Activated CD8-positive, alpha-beta memory T cell treated with anti-CD3 and anti-CD28 coated beads, Interleukin-2, amount 50 U/mL, for 48 hours (primary cell): Measurements from ENCODE around the gene PTTG1IP2.
"Not testable (repeated sequence)": the region's sequence is repeated elsewhere in the genome, so short reads cannot be mapped to it uniquely, and the experiment has no call there.

Experiments used
- DNase-seq: peaks from one replicate; pipeline ENCODE4 v3.0.0-alpha.2; 2020

The PTTG1IP2 gene

GRCh38 chr7:90469554-90469953 is at the start of gene PTTG1IP2:
TSS of gene PTTG1IP2 (plus strand) at chr7:90469639. CDS start at chr7:90469787, 148 bp downstream.
- no peak for DNase-seq

GRCh38 chr7:90421651-90422050 is 47.8 kb upstream of the PTTG1IP2 start:
- no peak for DNase-seq

GRCh38 chr7:90424720-90425119 is 44.7 kb upstream of the PTTG1IP2 start:
- DNase-seq, result no peak

GRCh38 chr7:90425376-90425775 is 44.1 kb upstream of the PTTG1IP2 start:
- no peak for DNase-seq

GRCh38 chr7:90430614-90431460 is 38.6 kb upstream of the PTTG1IP2 start:
- DNase-seq, result no peak

- DNase-seq, result no peak
Measured at GRCh38 chr7:90432752-90433151, 36.7 kb upstream of the PTTG1IP2 start.

- DNase-seq, result no peak
Measured at GRCh38 chr7:90433221-90433620, 36.2 kb upstream of the PTTG1IP2 start.

- no peak for DNase-seq
Measured at GRCh38 chr7:90445633-90446032, 23.8 kb upstream of the PTTG1IP2 start.

GRCh38 chr7:90446137-90446899 is 23.1 kb upstream of the PTTG1IP2 start:
- DNase-seq, result no peak

GRCh38 chr7:90453259-90453891 is 16.1 kb upstream of the PTTG1IP2 start:
- DNase-seq, result no peak

- DNase-seq, result no peak
Measured at GRCh38 chr7:90453931-90454330, 15.5 kb upstream of the PTTG1IP2 start.

- no peak for DNase-seq
Measured at GRCh38 chr7:90455163-90456030, 14.0 kb upstream of the PTTG1IP2 start.

GRCh38 chr7:90458104-90458503 is 11.3 kb upstream of the PTTG1IP2 start:
- DNase-seq, result no peak

- no peak for DNase-seq
Measured at GRCh38 chr7:90459888-90460287, 9.6 kb upstream of the PTTG1IP2 start.

- no peak for DNase-seq
Measured at GRCh38 chr7:90461219-90461618, 8.2 kb upstream of the PTTG1IP2 start.

- DNase-seq, result not testable (repeated sequence)
Measured at GRCh38 chr7:90463151-90463628, 6.2 kb upstream of the PTTG1IP2 start.

GRCh38 chr7:90465816-90466215 is 3.6 kb upstream of the PTTG1IP2 start:
- no peak for DNase-seq

GRCh38 chr7:90472805-90473540 is 3.5 kb downstream of the PTTG1IP2 start:
- no peak for DNase-seq

- DNase-seq, result no peak
Measured at GRCh38 chr7:90473814-90474213, 4.4 kb downstream of the PTTG1IP2 start.

- DNase-seq, result no peak
Measured at GRCh38 chr7:90474284-90475210, 5.1 kb downstream of the PTTG1IP2 start.

GRCh38 chr7:90483251-90483650 is 13.8 kb downstream of the PTTG1IP2 start:
- no peak for DNase-seq
